K562 (cell line): ENCODE results near the gene ARHGAP15. TPM values are rescaled to one million over a fixed set of nuclear protein-coding genes. Genes with fewer than 3 reads are reported as not detected.

ENCODE experiments used
- ATAC-seq: fragments of 200-7000 bp; cut with Tn5 transposase; 3 replicates; pipeline ENCODE4 v1.9.1; 2020; ENCODE audit warnings: moderate library complexity
- BruUV-seq: library from RNA; stranded (reverse); fragments of 400-500 nt; replicated peaks from 2 replicates; lab custom pipeline; 2021; lab: Mats Ljungman, UMichigan
- CTCF ChIA-PET: fragments of 300-600 bp; formaldehyde crosslinking; extraction: SDS; loops from one replicate; lab custom pipeline; 2021; ENCODE audit warnings: low intra/inter-chr PET ratio; lab: Yijun Ruan, JAX
- POLR2A ChIA-PET: fragments of 300-600, 350-650 bp; sonication (Branson Sonifier 250); formaldehyde crosslinking; extraction: SDS; loops from one replicate; lab custom pipeline; 2021; ENCODE audit warnings: antibody characterized with exemption, inconsistent platforms; lab: Yijun Ruan, JAX
- DNase-seq, 4 experiments: peaks; one replicate each; pipeline versions ENCODE4 v3.0.0 to v3.0.0-alpha.2; 2011 to 2018; ENCODE audit warnings: low spot score in 3 of 4, mixed read lengths in 3 of 4; ENCODE audit errors: extremely low read depth in 1 of 4
- FAIRE-seq: peaks from 2 replicates; lab custom pipeline; 2011; peaks lifted over from hg19 to GRCh38; lab: Jason Lieb, UNC
- H2AFZ ChIP-seq: 2 replicates; pipeline ENCODE4 v1.6.0; 2011; ENCODE audit warnings: low read depth, low read length, control low read depth, inconsistent platforms
- H3K27ac ChIP-seq: fragments of 200-600 bp; 3 replicates; pipeline ENCODE4 v1.8.0; 2011; ENCODE audit warnings: low read depth, mild to moderate bottlenecking, control low read depth, inconsistent platforms, low read length, moderate library complexity, mixed read lengths; ENCODE audit errors: extremely low read depth
- H3K27me3 ChIP-seq, 2 experiments: fragments of 300-600 bp in 1 of 2; 2 replicates in 1 of 2; 3 replicates in 1 of 2; pipeline versions ENCODE4 v1.6.0 to v1.8.0; 2011; ENCODE audit warnings: inconsistent platforms in 2 of 2, low read length in 2 of 2, mild to moderate bottlenecking in 1 of 2, mixed read lengths in 1 of 2, moderate library complexity in 1 of 2; ENCODE audit not compliant: control insufficient read depth in 2 of 2, insufficient read depth in 2 of 2
- H3K36me3 ChIP-seq: fragments of 300-600 bp; 3 replicates; pipeline ENCODE4 v1.8.0; 2011; ENCODE audit warnings: mild to moderate bottlenecking, low read length, inconsistent platforms; ENCODE audit not compliant: control insufficient read depth, insufficient read depth
- H3K4me1 ChIP-seq, 2 experiments: fragments of 200-600 bp in 1 of 2; replicated peaks in 1 of 2; 2 replicates in 1 of 2; 3 replicates in 1 of 2; pipeline versions ENCODE4 v1.5.1 to v1.8.0; 2011; ENCODE audit warnings: inconsistent platforms in 2 of 2, low read length in 2 of 2, mild to moderate bottlenecking in 1 of 2, mixed read lengths in 1 of 2, moderate library complexity in 1 of 2; ENCODE audit not compliant: control insufficient read depth in 2 of 2, insufficient read depth in 2 of 2
- H3K4me2 ChIP-seq: 2 replicates; pipeline ENCODE4 v1.6.1; 2011; ENCODE audit warnings: low read length, control low read depth, inconsistent platforms, mixed read lengths; ENCODE audit not compliant: insufficient read depth
- H3K4me3 ChIP-seq: fragments of 200-600 bp; sonication (generic), shearing (Covaris generic); 2 replicates; pipeline ENCODE4 v1.5.1; 2016; ENCODE audit warnings: control low read depth, inconsistent platforms
- H3K79me2 ChIP-seq: fragments of 200-600 bp; 3 replicates; pipeline ENCODE4 v1.8.0; 2011; ENCODE audit warnings: low read length, inconsistent platforms; ENCODE audit not compliant: control insufficient read depth, insufficient read depth
- H3K9ac ChIP-seq, 2 experiments: 2 replicates each; pipeline versions ENCODE4 v1.6.0 to v1.6.1; 2011; ENCODE audit warnings: low read depth in 2 of 2, low read length in 2 of 2, control low read depth in 1 of 2, inconsistent platforms in 1 of 2, mild to moderate bottlenecking in 1 of 2, mixed read lengths in 1 of 2; ENCODE audit not compliant: insufficient read depth in 1 of 2
- H3K9me1 ChIP-seq: one replicate; pipeline ENCODE4 v1.6.0; 2011; ENCODE audit warnings: inconsistent platforms, mild to moderate bottlenecking, low read length, moderate library complexity; ENCODE audit not compliant: control insufficient read depth, insufficient read depth
- H3K9me3 ChIP-seq: replicated peaks from 2 replicates; pipeline ENCODE4 v1.5.1; 2011; ENCODE audit warnings: low read depth, low read length, inconsistent platforms; ENCODE audit not compliant: control insufficient read depth, insufficient read depth
- H4K20me1 ChIP-seq: replicated peaks from 2 replicates; pipeline ENCODE4 v1.6.1; 2011; ENCODE audit warnings: low read length, inconsistent platforms, mixed read lengths; ENCODE audit not compliant: control insufficient read depth, insufficient read depth
- DACH1 ChIP-seq: fragments of 450-650 bp; IDR thresholded peaks from 2 replicates; pipeline ENCODE4 v1.6.1; 2018; ENCODE audit not compliant: partially characterized antibody
- EGR1 ChIP-seq: fragments of 450-650 bp; conservative IDR thresholded peaks from 2 replicates; pipeline ENCODE4 v1.6.1; 2017; ENCODE audit warnings: mild to moderate bottlenecking
- NFE2L1 ChIP-seq: fragments of 450-650 bp; IDR thresholded peaks from 2 replicates; pipeline ENCODE4 v1.6.1; 2016; ENCODE audit warnings: missing genetic modification characterization, low read depth, mild to moderate bottlenecking, missing compliant biosample characterization, moderate library complexity, borderline replicate concordance
- WGBS: fragments of 100-300 bp; shearing (Covaris generic); methylation state at CpG from one replicate; pipeline ENCODE4 v1.1.6; 2016; ENCODE audit warnings: low coverage, mixed read lengths; ENCODE audit not compliant: insufficient coverage; ENCODE audit errors: missing lambda C conversion rate; 5-methylcytosine and 5-hydroxymethylcytosine counted together
- in situ Hi-C: fragments of 300-500 bp; cut with MboI; formaldehyde crosslinking; loops from 4 replicates; pipeline ENCODE4 v1.15.0; 2018; ENCODE audit warnings: inconsistent platforms, mixed read lengths
- intact Hi-C: fragments of 100-400 bp; cut with micrococcal nuclease; formaldehyde crosslinking; loops from 2 replicates; pipeline ENCODE4 v1.14.2; 2022
- polyA plus RNA-seq, 8 experiments: library from polyadenylated mRNA; depleted of rRNA in 4 of 8; stranded (reverse) in 5 of 8; unstranded in 3 of 8; fragments of >200 nt; fragmentation: Nextera tagmentation in 2 of 8; fragmentation: Illumina TruSeq in 1 of 8; extraction: Ambion mirVana in 2 of 8; extraction: Trizol in 1 of 8; gene quantifications; 2 replicates each; pipeline versions ENCODE4 v1.2.1 to v1.2.3, GENCODE V29; 2011 to 2014; ENCODE audit warnings: inconsistent platforms in 1 of 8, missing spikeins in 1 of 8
- total RNA-seq, 7 experiments: library from RNA; depleted of rRNA in 6 of 7; stranded (reverse); fragments of >200 nt in 6 of 7; fragmentation: Illumina TruSeq in 2 of 7; extraction: Trizol in 2 of 7; gene quantifications; 2 replicates each; pipeline versions ENCODE4 v1.2.1 to v1.2.3, GENCODE V29; 2011 to 2021; ENCODE audit warnings: low replicate concordance in 1 of 7
- TF ChIP-seq, protein P1 (sequence below): fragments of 250-450 bp; sonication (Bioruptor Pico); IDR thresholded peaks from 2 replicates; pipeline ENCODE4 v1.9.0; 2021; ENCODE audit warnings: mild to moderate bottlenecking, inconsistent platforms
- TF ChIP-seq, protein P2 (sequence below): sonication (generic); formaldehyde crosslinking; IDR thresholded peaks from 2 replicates; pipeline ENCODE4 v1.8.0; 2023; ENCODE audit warnings: mild to moderate bottlenecking, missing genetic modification reagents
- TF ChIP-seq, protein P3 (sequence below): fragments of 450-650 bp; IDR thresholded peaks from 2 replicates; pipeline ENCODE4 v1.6.1; 2017; ENCODE audit warnings: antibody characterized with exemption

ARHGAP15 gene
- total and polyA plus RNA-seq, 9 of the 15 experiments (the other 6 are each of a cell fraction or from before 2014, with no cell fraction given): 1.5 to 17.9 (median 7.9) TPM

DNA sequence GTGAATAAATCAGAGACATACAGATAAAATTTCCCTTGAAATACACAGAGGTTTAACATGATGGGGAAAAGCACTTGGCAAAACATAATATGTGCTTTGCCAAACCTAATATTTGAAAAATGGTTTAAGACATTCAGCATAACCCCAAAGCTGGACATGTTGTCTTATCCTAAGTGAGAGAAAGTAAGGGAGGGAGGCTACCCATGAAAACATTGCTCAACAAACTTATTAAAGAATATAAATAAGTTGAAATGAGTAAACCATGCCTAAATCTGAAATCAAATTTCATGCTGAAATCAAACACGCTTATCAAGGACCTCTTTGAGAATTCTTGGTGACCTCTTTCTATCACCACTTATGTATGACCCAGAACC lies 81.2 kb downstream of the ARHGAP15 start:
- DNase-seq: no peak
- H3K9me1 ChIP-seq: no peaks in the 10 kb centered on the region
- H3K27me3 ChIP-seq: no peaks in the 10 kb centered on the region
- H3K4me2 ChIP-seq: no peak overlapping the region
- intact Hi-C loops (no loop called here), in situ Hi-C loops (no loop called here)
- no peak overlapping the region for H3K4me3 ChIP-seq
- no peaks in the 10 kb centered on the region for H3K79me2 ChIP-seq
- TF ChIP-seq NFE2L1 (tag): no peak
- no peak overlapping the region for H3K27ac ChIP-seq
- H3K9ac ChIP-seq: no peak overlapping the region
- no peaks in the 10 kb centered on the region for H3K4me1 ChIP-seq
- POLR2A ChIA-PET: no interaction called here
- ATAC-seq: no peak
- no peaks in the 10 kb centered on the region for H3K36me3 ChIP-seq
- BruUV-seq: no TSS peak
- H3K9me3 ChIP-seq: no peaks in the 10 kb centered on the region
- no peak for FAIRE-seq
- WGBS: 0% methylated on average over 1 of the region's 1 CpG
- CTCF ChIA-PET: no interaction called here
- no peak overlapping the region for H2AFZ ChIP-seq
- no peaks in the 10 kb centered on the region for H4K20me1 ChIP-seq

DNA sequence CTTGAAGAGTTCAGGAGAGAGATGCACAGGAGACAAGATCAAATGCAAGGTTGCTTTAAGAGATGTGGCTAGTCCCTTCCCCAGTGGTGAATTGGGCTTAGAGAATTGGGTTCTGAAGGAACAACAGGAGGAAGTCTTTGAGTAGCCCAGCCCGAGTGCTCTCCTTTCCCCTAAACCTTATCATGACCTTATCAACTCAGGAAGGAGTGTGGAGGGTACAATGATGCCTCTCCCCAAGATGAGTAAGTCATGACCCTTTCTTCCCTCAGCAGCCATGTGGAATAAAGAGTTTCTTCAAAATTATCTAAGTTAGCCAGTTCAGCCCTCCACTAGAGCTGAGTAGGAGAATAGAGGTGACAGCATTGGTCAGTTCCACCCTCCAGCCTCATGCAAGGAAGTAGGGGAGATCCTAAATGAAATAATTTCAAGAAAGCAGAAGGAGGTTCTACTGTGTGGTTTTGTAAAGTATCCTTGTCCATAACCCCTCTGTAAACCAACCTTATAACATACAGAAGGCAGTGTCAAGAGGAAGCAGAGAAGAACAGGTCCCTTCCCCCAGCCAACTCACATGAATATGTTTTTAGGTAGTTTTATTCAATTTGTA lies 88.4 kb downstream of the ARHGAP15 start:
- Histone ChIP-seq H3K9me3 (no peaks in the 10 kb centered on the region), H3K79me2 (no peaks in the 10 kb centered on the region), H2AFZ (no peak overlapping the region), H3K4me2 (no peak overlapping the region), H4K20me1 (no peaks in the 10 kb centered on the region), H3K36me3 (no peaks in the 10 kb centered on the region), H3K27ac (no peak overlapping the region), H3K9me1 (no peaks in the 10 kb centered on the region), H3K9ac (no peak overlapping the region), H3K27me3 (no peaks in the 10 kb centered on the region), H3K4me1 (no peaks in the 10 kb centered on the region; a peak in 1 of 5 replicates), H3K4me3 (no peak overlapping the region)
- intact Hi-C loops: no loop called here
- WGBS: no CpG with 5 or more reads among the region's 1 CpG
- POLR2A ChIA-PET: interaction anchor here (0.6 kb wide), 1 partner anchor 18 kb away, joined by 3 read pairs; no protein-coding TSS in a partner anchor
- in situ Hi-C loops: no loop called here
- no TSS peak for BruUV-seq
- FAIRE-seq (no peak), ATAC-seq (no peak), DNase-seq (peak in 1 of 4 experiments; percentile 18)
- CTCF ChIA-PET: no interaction called here
- TF ChIP-seq, protein P1, sequence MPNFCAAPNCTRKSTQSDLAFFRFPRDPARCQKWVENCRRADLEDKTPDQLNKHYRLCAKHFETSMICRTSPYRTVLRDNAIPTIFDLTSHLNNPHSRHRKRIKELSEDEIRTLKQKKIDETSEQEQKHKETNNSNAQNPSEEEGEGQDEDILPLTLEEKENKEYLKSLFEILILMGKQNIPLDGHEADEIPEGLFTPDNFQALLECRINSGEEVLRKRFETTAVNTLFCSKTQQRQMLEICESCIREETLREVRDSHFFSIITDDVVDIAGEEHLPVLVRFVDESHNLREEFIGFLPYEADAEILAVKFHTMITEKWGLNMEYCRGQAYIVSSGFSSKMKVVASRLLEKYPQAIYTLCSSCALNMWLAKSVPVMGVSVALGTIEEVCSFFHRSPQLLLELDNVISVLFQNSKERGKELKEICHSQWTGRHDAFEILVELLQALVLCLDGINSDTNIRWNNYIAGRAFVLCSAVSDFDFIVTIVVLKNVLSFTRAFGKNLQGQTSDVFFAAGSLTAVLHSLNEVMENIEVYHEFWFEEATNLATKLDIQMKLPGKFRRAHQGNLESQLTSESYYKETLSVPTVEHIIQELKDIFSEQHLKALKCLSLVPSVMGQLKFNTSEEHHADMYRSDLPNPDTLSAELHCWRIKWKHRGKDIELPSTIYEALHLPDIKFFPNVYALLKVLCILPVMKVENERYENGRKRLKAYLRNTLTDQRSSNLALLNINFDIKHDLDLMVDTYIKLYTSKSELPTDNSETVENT (CRISPR knock-in tag): no peak
- TF ChIP-seq, protein P2, sequence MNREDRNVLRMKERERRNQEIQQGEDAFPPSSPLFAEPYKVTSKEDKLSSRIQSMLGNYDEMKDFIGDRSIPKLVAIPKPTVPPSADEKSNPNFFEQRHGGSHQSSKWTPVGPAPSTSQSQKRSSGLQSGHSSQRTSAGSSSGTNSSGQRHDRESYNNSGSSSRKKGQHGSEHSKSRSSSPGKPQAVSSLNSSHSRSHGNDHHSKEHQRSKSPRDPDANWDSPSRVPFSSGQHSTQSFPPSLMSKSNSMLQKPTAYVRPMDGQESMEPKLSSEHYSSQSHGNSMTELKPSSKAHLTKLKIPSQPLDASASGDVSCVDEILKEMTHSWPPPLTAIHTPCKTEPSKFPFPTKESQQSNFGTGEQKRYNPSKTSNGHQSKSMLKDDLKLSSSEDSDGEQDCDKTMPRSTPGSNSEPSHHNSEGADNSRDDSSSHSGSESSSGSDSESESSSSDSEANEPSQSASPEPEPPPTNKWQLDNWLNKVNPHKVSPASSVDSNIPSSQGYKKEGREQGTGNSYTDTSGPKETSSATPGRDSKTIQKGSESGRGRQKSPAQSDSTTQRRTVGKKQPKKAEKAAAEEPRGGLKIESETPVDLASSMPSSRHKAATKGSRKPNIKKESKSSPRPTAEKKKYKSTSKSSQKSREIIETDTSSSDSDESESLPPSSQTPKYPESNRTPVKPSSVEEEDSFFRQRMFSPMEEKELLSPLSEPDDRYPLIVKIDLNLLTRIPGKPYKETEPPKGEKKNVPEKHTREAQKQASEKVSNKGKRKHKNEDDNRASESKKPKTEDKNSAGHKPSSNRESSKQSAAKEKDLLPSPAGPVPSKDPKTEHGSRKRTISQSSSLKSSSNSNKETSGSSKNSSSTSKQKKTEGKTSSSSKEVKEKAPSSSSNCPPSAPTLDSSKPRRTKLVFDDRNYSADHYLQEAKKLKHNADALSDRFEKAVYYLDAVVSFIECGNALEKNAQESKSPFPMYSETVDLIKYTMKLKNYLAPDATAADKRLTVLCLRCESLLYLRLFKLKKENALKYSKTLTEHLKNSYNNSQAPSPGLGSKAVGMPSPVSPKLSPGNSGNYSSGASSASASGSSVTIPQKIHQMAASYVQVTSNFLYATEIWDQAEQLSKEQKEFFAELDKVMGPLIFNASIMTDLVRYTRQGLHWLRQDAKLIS: no peak
- TF ChIP-seq EGR1 (no peak), DACH1 (no peak)
- TF ChIP-seq, protein P3, sequence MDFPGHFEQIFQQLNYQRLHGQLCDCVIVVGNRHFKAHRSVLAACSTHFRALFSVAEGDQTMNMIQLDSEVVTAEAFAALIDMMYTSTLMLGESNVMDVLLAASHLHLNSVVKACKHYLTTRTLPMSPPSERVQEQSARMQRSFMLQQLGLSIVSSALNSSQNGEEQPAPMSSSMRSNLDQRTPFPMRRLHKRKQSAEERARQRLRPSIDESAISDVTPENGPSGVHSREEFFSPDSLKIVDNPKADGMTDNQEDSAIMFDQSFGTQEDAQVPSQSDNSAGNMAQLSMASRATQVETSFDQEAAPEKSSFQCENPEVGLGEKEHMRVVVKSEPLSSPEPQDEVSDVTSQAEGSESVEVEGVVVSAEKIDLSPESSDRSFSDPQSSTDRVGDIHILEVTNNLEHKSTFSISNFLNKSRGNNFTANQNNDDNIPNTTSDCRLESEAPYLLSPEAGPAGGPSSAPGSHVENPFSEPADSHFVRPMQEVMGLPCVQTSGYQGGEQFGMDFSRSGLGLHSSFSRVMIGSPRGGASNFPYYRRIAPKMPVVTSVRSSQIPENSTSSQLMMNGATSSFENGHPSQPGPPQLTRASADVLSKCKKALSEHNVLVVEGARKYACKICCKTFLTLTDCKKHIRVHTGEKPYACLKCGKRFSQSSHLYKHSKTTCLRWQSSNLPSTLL: no peak
